NCI-H748 treated with DMSO at 0.1 percent for 48 hours (cell line): ENCODE data around the gene CGNL1.

ENCODE experiments used
- DNase-seq: peaks from one replicate; lab custom pipeline; 2025; lab: John Stamatoyannopoulos, UW

CGNL1 gene

GRCh38 chr15:57575363-57575762, 199.1 kb downstream of the CGNL1 start:
- DNase-seq, result no peak

- no peak for DNase-seq
Measured at GRCh38 chr15:57578288-57578900, 202.1 kb downstream of the CGNL1 start.

GRCh38 chr15:57580428-57580827, 204.1 kb downstream of the CGNL1 start:
- no peak for DNase-seq

- DNase-seq, result no peak
Measured at GRCh38 chr15:57580866-57581265, 204.6 kb downstream of the CGNL1 start.

- DNase-seq, result no peak
Measured at GRCh38 chr15:57582090-57582489, 205.8 kb downstream of the CGNL1 start.

GRCh38 chr15:57583282-57583681, 207.0 kb downstream of the CGNL1 start:
- no peak for DNase-seq

- DNase-seq, result no peak
Measured at GRCh38 chr15:57583720-57584119, 207.4 kb downstream of the CGNL1 start.

GRCh38 chr15:57586661-57587424, 210.5 kb downstream of the CGNL1 start:
- no peak for DNase-seq

- no peak for DNase-seq
Measured at GRCh38 chr15:57589281-57589680, 213.0 kb downstream of the CGNL1 start.

- DNase-seq, result no peak
Measured at GRCh38 chr15:57589754-57590153, 213.4 kb downstream of the CGNL1 start.

GRCh38 chr15:57591237-57591821, 215.0 kb downstream of the CGNL1 start:
- no peak for DNase-seq

GRCh38 chr15:57591822-57592367, 215.6 kb downstream of the CGNL1 start, which contains the start of gene MYZAP:
MYZAP (plus strand) TSS chr15:57591904; CDS start chr15:57592035, 131 bp downstream.
- DNase-seq, result no peak

- no peak for DNase-seq
Measured at GRCh38 chr15:57592426-57592825, 216.1 kb downstream of the CGNL1 start.

- DNase-seq, result no peak
Measured at GRCh38 chr15:57592836-57593420, 216.6 kb downstream of the CGNL1 start.

- no peak for DNase-seq
Measured at GRCh38 chr15:57594479-57594878, 218.2 kb downstream of the CGNL1 start.

GRCh38 chr15:57595011-57595866, 218.9 kb downstream of the CGNL1 start:
- no peak for DNase-seq

- DNase-seq, result no peak
Measured at GRCh38 chr15:57596301-57596855, 220.1 kb downstream of the CGNL1 start.

- DNase-seq, result no peak
Measured at GRCh38 chr15:57596978-57597377, 220.7 kb downstream of the CGNL1 start.

GRCh38 chr15:57597431-57597830, 221.1 kb downstream of the CGNL1 start:
- no peak for DNase-seq

- no peak for DNase-seq
Measured at GRCh38 chr15:57598346-57598745, 222.0 kb downstream of the CGNL1 start.

- DNase-seq, result no peak
Measured at GRCh38 chr15:57599296-57599810, 223.0 kb downstream of the CGNL1 start.
